Urinary bladder (tissue), 4 donors: ENCODE data around the gene TBC1D22A. TPM values are rescaled to one million over a fixed set of nuclear protein-coding genes. Genes with fewer than 3 reads are reported as not detected.

Experiments used
- DNase-seq: peaks from one replicate; pipeline ENCODE4 v3.0.0-alpha.2; 2015; ENCODE audit errors: extremely low spot score
- H3K27ac ChIP-seq: one replicate; pipeline ENCODE4 v1.5.1; 2013; ENCODE audit warnings: low read depth, mild to moderate bottlenecking, moderate library complexity
- H3K36me3 ChIP-seq: one replicate; pipeline ENCODE4 v1.6.1; 2013; ENCODE audit warnings: mild to moderate bottlenecking, moderate library complexity; ENCODE audit not compliant: insufficient read depth
- H3K4me1 ChIP-seq: one replicate; pipeline ENCODE4 v1.6.1; 2013; ENCODE audit warnings: mild to moderate bottlenecking, moderate library complexity; ENCODE audit not compliant: insufficient read depth
- H3K4me3 ChIP-seq: one replicate; pipeline ENCODE4 v1.5.1; 2013; ENCODE audit warnings: low read depth, low read length
- WGBS: extraction: QIAGEN DNeasy Blood & Tissue Kit; methylation state at CpG from one replicate; pipeline ENCODE4 v1.1.7; 2013; 5-methylcytosine and 5-hydroxymethylcytosine counted together
- polyA plus RNA-seq: library from polyadenylated mRNA; stranded (reverse); fragments of 200-250 nt; gene quantifications from one replicate; pipeline ENCODE4 v1.2.3, GENCODE V29; 2013
- total RNA-seq: library from RNA; depleted of rRNA; stranded (reverse); fragments of >200 nt; gene quantifications from one replicate; pipeline ENCODE4 v1.2.3, GENCODE V29; 2014
- donor health status: healthy with polysubstance abuse.
- donor health status: healthy.

TBC1D22A gene
- total and polyA plus RNA-seq, 2 donors = 7.7 to 19.1 TPM

GRCh38 chr22:47146391-47146790 lies 383.9 kb downstream of the TBC1D22A start:
- Histone ChIP-seq H3K4me3 (no peak overlapping the region), H3K27ac (no peak overlapping the region), H3K36me3 (no peaks in the 10 kb centered on the region), H3K4me1 (no peaks in the 10 kb centered on the region)
- no peak for DNase-seq
- WGBS = 86% methylated on average over 11 of the region's 11 CpGs

- 92% methylated on average over 16 of the region's 16 CpGs for WGBS
- Histone ChIP-seq H3K27ac (no peak overlapping the region), H3K36me3 (no peaks in the 10 kb centered on the region), H3K4me3 (no peak overlapping the region), H3K4me1 (no peaks in the 10 kb centered on the region)
- no peak for DNase-seq
These were observed 384.5 kb downstream of the TBC1D22A start for GRCh38 chr22:47146941-47147340.

GRCh38 chr22:47147572-47147971 lies 385.1 kb downstream of the TBC1D22A start:
- Histone ChIP-seq H3K4me3 (no peak overlapping the region), H3K36me3 (no peaks in the 10 kb centered on the region), H3K4me1 (no peaks in the 10 kb centered on the region), H3K27ac (no peak overlapping the region)
- no peak for DNase-seq
- 97% methylated on average over 13 of the region's 13 CpGs for WGBS

- DNase-seq = no peak
- Histone ChIP-seq H3K4me1 (no peaks in the 10 kb centered on the region), H3K4me3 (no peak overlapping the region), H3K36me3 (no peaks in the 10 kb centered on the region), H3K27ac (no peak overlapping the region)
- WGBS = 89% methylated on average over 3 of the region's 3 CpGs
These were observed 386.1 kb downstream of the TBC1D22A start for GRCh38 chr22:47148510-47148909.

- DNase-seq = no peak
- Histone ChIP-seq H3K4me3 (no peak overlapping the region), H3K36me3 (no peaks in the 10 kb centered on the region), H3K4me1 (no peaks in the 10 kb centered on the region), H3K27ac (no peak overlapping the region)
- 83% methylated on average over 31 of the region's 31 CpGs for WGBS
These were observed 386.7 kb downstream of the TBC1D22A start for GRCh38 chr22:47148956-47149728.

GRCh38 chr22:47149976-47150375 lies 387.5 kb downstream of the TBC1D22A start:
- no peak for DNase-seq
- 96% methylated on average over 13 of the region's 13 CpGs for WGBS
- H3K36me3 ChIP-seq = no peaks in the 10 kb centered on the region
- H3K4me1 ChIP-seq = no peaks in the 10 kb centered on the region
- no peak overlapping the region for H3K27ac ChIP-seq
- no peak overlapping the region for H3K4me3 ChIP-seq

- H3K36me3 ChIP-seq = no peaks in the 10 kb centered on the region
These were observed 388.0 kb downstream of the TBC1D22A start for GRCh38 chr22:47150426-47150825.

GRCh38 chr22:47151064-47151463 lies 388.6 kb downstream of the TBC1D22A start:
- no peaks in the 10 kb centered on the region for H3K4me1 ChIP-seq
- no peaks in the 10 kb centered on the region for H3K36me3 ChIP-seq
- H3K27ac ChIP-seq = no peak overlapping the region
- WGBS = 94% methylated on average over 19 of the region's 19 CpGs
- no peak overlapping the region for H3K4me3 ChIP-seq
- DNase-seq = no peak

More at GRCh38 chr22:47150426-47150825, 388.0 kb downstream of the TBC1D22A start:
- 96% methylated on average over 21 of the region's 21 CpGs for WGBS
- Histone ChIP-seq H3K4me3 (no peak overlapping the region), H3K4me1 (no peaks in the 10 kb centered on the region), H3K27ac (no peak overlapping the region)
- no peak for DNase-seq

GRCh38 chr22:47151490-47151889 lies 389.0 kb downstream of the TBC1D22A start:
- no peaks in the 10 kb centered on the region for H3K4me1 ChIP-seq
- WGBS = 89% methylated on average over 10 of the region's 10 CpGs
- H3K4me3 ChIP-seq = no peak overlapping the region
- no peak overlapping the region for H3K27ac ChIP-seq
- no peak for DNase-seq
- H3K36me3 ChIP-seq = no peaks in the 10 kb centered on the region

GRCh38 chr22:47152236-47152635 lies 389.8 kb downstream of the TBC1D22A start:
- WGBS = 96% methylated on average over 17 of the region's 17 CpGs
- no peak overlapping the region for H3K4me3 ChIP-seq
- H3K36me3 ChIP-seq = no peaks in the 10 kb centered on the region
- DNase-seq = no peak
- no peaks in the 10 kb centered on the region for H3K4me1 ChIP-seq
- no peak overlapping the region for H3K27ac ChIP-seq

GRCh38 chr22:47152938-47153337 lies 390.5 kb downstream of the TBC1D22A start:
- WGBS = 63% methylated on average over 6 of the region's 6 CpGs
- Histone ChIP-seq H3K36me3 (no peaks in the 10 kb centered on the region), H3K27ac (no peak overlapping the region)

GRCh38 chr22:47153854-47154525 lies 391.5 kb downstream of the TBC1D22A start:
- H3K4me1 ChIP-seq = no peaks in the 10 kb centered on the region
- H3K4me3 ChIP-seq = no peak overlapping the region
- no peak for DNase-seq
- H3K36me3 ChIP-seq = no peaks in the 10 kb centered on the region
- no peak overlapping the region for H3K27ac ChIP-seq
- WGBS = 68% methylated on average over 23 of the region's 23 CpGs

More at GRCh38 chr22:47152938-47153337, 390.5 kb downstream of the TBC1D22A start:
- DNase-seq = no peak
- no peaks in the 10 kb centered on the region for H3K4me1 ChIP-seq
- no peak overlapping the region for H3K4me3 ChIP-seq

GRCh38 chr22:47154621-47155081 lies 392.2 kb downstream of the TBC1D22A start:
- Histone ChIP-seq H3K4me1 (no peaks in the 10 kb centered on the region), H3K27ac (no peak overlapping the region), H3K4me3 (no peak overlapping the region), H3K36me3 (no peaks in the 10 kb centered on the region)
- 18% methylated on average over 19 of the region's 19 CpGs for WGBS
- no peak for DNase-seq
